ENCODE results near the gene TNKS2.
A peak's percentile ranks its signal among the peaks of the same experiment; 100 is the strongest.
"Not testable (repeated sequence)": the region's sequence is repeated elsewhere in the genome, so short reads cannot be mapped to it uniquely, and the experiment has no call there.

Gene TNKS2

GRCh38 chr10:91894261-91894685, 96.0 kb downstream of the TNKS2 start:
- in situ Hi-C loops (cut with HindIII; ENCODE audit: low pct_ligation_motif_present, low pct_unique_long_range_greater_than_20kb, low sequenced_read_pairs) = not testable (repeated sequence)

GRCh38 chr10:91896212-91896756, 98.1 kb downstream of the TNKS2 start:
- in situ Hi-C loops (cut with HindIII; ENCODE audit: low pct_ligation_motif_present, low pct_unique_long_range_greater_than_20kb, low sequenced_read_pairs) = no loop called here
- DNase-seq = no peak

More at GRCh38 chr10:91894261-91894685, 96.0 kb downstream of the TNKS2 start:
- not testable (repeated sequence) for DNase-seq

- DNase-seq = no peak
- in situ Hi-C loops (cut with HindIII; ENCODE audit: low pct_ligation_motif_present, low pct_unique_long_range_greater_than_20kb, low sequenced_read_pairs) = no loop called here
Measured at GRCh38 chr10:91897421-91897820, 99.2 kb downstream of the TNKS2 start.

- DNase-seq = peak; percentile 80
- in situ Hi-C loops (cut with HindIII; ENCODE audit: low pct_ligation_motif_present, low pct_unique_long_range_greater_than_20kb, low sequenced_read_pairs) = no loop called here
Measured at GRCh38 chr10:91901784-91902677, 103.8 kb downstream of the TNKS2 start.

- no peak for DNase-seq
- in situ Hi-C loops (cut with HindIII; ENCODE audit: low pct_ligation_motif_present, low pct_unique_long_range_greater_than_20kb, low sequenced_read_pairs) = no loop called here
Measured at GRCh38 chr10:91907033-91907594, 108.9 kb downstream of the TNKS2 start.

- peak; percentile 11 for DNase-seq
- in situ Hi-C loops (cut with HindIII; ENCODE audit: low pct_ligation_motif_present, low pct_unique_long_range_greater_than_20kb, low sequenced_read_pairs) = no loop called here
Measured at GRCh38 chr10:91907914-91908336, 109.7 kb downstream of the TNKS2 start.

- in situ Hi-C loops (cut with HindIII; ENCODE audit: low pct_ligation_motif_present, low pct_unique_long_range_greater_than_20kb, low sequenced_read_pairs) = no loop called here
- DNase-seq = peak; percentile 74
Measured at GRCh38 chr10:91908337-91909116, 110.3 kb downstream of the TNKS2 start.

- in situ Hi-C loops (cut with HindIII; ENCODE audit: low pct_ligation_motif_present, low pct_unique_long_range_greater_than_20kb, low sequenced_read_pairs) = no loop called here
- peak; percentile 71 for DNase-seq
Measured at GRCh38 chr10:91909117-91909677, 111.0 kb downstream of the TNKS2 start, which contains the start of gene FGFBP3. TSS of gene FGFBP3 (minus strand) at chr10:91909486. CDS start at chr10:91908969, 517 bp downstream.

- in situ Hi-C loops (cut with HindIII; ENCODE audit: low pct_ligation_motif_present, low pct_unique_long_range_greater_than_20kb, low sequenced_read_pairs) = no loop called here
- no peak for DNase-seq
Measured at GRCh38 chr10:91910467-91910866, 112.2 kb downstream of the TNKS2 start.
